Activated CD4-positive, CD25-positive, alpha-beta regulatory T cell treated with anti-CD3 and anti-CD28 coated beads, Interleukin-2, amount 50 U/mL, for 24 hours (primary cell): Measurements from ENCODE around the gene ERMAP.
"Not testable (repeated sequence)": the region's sequence is repeated elsewhere in the genome, so short reads cannot be mapped to it uniquely, and the experiment has no call there.

ENCODE experiments used
- ATAC-seq, 2 donors: fragments of 150-1000 bp; cut with Tn5 transposase; one replicate each; pipeline ENCODE4 v1.10.0; 2021; ENCODE audit warnings: mild to moderate bottlenecking in 1 of 2, moderate library complexity in 1 of 2

ERMAP gene

DNA sequence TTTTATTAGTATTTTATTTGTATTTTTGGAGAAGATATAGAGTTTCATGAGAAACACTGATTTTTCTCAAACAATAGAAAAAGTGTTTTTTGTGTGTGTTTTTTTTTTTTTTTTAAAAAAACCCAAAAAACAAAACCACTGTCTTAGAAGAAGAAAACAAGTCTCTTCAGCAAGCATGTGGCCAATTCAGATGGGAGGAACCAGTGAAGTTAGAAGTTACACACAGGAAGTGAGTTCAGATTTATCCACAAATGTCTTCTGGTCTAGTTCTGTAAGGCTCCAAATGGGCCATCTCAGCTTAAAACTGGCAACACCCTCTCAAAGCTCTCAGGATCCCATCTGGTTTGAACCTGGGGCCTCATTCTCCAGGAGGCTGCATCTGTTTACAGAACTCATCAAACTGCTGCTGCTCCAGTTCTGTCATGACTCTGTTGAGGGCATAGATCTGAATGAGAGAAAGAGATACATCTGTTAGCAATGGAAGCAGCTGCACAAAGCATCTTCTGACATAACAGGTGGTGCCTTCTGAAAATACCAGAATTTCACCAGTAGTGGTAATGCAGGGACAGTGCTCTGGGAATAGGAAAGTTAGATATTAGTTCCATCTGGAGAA is 9.8 kb upstream of the ERMAP start:
- no peak for ATAC-seq

GRCh38 chr1:42814815-42815214 is 2.1 kb upstream of the ERMAP start:
- ATAC-seq = not testable (repeated sequence)

DNA sequence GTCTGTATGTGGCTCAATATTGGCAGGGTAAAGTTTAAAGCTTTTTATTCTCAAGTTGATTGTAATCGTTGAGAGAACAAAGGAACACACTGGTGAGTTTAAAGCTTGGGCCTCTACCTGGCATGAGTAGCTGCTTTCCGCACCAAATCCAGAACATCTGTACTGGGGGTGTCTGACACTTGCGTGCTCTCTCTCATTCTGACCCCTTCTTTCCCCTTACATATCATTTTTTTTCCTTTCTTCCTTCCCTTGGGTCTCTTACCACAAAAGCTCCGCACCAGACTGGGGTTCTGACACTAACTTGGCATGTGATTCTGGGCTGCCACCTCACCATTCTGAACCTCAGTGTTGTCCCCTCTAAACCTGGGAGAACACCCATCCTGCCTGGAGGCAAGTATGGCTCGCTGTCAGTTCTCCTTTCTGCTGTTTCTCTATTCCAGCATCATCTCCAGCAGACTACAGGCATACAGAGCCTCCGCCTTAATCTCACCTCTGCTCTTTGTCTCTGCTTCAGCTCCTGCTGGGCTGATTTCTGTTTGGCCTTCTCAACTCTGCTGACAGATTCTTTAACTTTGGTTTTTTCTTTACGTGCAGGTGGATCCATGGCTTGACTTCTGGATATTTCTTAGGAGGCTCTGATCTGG is 859 bp upstream of the ERMAP start:
- no peak for ATAC-seq

DNA sequence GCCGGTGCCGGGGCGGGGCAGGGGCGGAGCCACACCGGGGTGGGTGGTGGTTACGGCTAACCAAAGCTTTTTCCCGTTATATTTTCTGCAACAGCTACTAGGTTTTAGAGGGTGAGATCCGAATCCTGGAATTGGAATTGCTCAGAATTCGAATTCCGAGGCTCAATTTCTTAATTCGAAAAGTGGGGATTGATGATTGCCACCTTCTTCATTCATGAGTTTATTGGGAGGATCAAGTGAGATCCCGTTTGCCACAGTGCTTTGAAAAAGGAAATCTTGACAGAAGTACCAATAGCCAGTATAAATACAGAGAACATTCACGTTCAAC is 482 bp downstream of the ERMAP start:
- ATAC-seq = no peak

DNA sequence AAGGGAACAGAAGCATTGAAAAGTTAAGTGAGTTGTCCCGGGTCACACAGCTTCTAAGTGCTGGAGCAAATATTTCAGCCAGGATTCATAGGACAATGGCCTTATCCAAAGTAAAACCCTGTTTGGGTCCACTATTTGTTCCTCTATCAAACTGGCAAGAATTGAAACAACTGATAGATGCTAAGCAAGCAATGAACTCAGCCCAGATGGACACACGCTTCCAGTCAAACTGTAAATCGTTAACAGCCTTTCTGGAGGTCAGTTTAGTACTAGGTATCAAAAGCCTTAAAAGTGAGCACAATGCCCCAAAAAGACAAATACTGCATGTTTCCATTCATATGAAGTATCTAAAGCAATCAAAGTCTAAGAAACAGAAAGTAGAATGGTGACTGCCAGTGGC is 1.1 kb downstream of the ERMAP start:
- no peak for ATAC-seq

GRCh38 chr1:42820813-42821212 is 3.9 kb downstream of the ERMAP start:
- no peak for ATAC-seq

GRCh38 chr1:42821690-42822089 is 4.8 kb downstream of the ERMAP start:
- ATAC-seq = no peak

GRCh38 chr1:42822800-42823392 is 6.0 kb downstream of the ERMAP start:
- no peak for ATAC-seq

GRCh38 chr1:42824481-42825035 is 7.6 kb downstream of the ERMAP start:
- no peak for ATAC-seq

DNA sequence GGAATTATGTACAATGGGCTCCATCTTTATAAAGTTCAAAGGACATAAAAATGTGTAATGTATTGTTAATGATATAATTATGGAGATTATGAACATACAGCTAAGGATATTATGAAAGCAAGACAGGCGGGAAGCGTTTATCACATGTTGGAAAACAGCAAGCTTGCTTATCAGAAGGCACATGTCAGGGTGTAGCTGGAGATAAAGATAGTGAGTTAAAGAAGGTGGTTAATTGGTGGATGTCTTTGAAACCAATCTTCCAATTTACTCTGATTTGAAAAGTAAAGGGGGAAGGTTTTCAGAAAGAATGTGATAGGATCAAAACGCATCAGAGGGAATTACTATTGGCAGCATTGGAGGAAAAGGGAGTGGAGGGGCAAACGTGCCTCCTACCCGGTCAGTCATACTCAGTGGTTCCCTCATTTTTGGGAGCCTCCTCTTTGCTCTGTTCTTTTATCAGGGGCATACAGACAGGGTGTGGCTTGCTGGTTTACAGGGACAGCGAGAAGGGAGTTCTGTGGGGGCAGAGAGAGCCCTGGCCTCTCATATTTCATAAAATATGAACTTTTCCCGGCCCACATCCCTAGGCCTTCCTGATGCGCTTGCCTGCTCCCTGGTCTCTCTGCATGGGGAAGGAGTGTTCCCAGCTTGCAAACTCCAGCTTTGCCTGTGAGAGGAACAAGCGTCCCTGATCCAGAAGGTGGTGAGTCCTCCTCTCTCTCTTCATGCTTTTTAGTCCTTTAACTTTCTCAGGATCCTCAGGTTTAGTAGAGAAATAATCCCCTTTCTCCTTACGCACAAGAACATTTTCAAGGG is 8.3 kb downstream of the ERMAP start:
- ATAC-seq = no peak

DNA sequence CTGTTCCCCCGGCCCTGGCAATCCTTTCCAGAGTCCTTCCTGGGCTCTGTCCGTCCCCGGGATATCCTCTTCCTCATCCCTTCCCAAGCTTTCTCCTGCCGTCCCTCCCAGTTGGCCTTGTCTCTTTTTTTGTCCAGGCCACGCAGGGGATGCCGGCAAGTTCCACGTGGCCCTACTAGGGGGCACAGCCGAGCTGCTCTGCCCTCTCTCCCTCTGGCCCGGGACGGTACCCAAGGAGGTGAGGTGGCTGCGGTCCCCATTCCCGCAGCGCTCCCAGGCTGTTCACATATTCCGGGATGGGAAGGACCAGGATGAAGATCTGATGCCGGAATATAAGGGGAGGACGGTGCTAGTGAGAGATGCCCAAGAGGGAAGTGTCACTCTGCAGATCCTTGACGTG is 13.7 kb downstream of the ERMAP start:
- no peak for ATAC-seq

DNA sequence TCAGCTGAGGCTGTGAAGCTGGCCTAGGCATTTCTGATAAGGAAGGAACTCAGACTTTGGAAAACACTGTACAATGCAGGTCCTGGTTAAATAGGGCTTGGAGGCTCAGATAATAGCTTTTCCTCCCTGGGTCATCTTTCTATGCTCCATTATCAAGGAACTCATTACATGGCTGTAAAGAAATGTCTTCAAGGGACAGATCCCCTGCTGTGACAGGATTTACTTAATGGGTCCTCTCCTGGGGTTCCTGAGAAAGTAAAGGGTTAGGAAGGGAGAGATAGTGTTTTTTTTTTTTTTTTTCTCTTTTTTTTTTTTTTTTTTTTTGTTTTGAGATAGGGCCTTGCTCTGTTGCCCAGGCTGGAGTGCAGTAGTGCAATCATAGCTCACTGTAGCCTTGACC is 14.4 kb downstream of the ERMAP start:
- ATAC-seq = no peak

DNA sequence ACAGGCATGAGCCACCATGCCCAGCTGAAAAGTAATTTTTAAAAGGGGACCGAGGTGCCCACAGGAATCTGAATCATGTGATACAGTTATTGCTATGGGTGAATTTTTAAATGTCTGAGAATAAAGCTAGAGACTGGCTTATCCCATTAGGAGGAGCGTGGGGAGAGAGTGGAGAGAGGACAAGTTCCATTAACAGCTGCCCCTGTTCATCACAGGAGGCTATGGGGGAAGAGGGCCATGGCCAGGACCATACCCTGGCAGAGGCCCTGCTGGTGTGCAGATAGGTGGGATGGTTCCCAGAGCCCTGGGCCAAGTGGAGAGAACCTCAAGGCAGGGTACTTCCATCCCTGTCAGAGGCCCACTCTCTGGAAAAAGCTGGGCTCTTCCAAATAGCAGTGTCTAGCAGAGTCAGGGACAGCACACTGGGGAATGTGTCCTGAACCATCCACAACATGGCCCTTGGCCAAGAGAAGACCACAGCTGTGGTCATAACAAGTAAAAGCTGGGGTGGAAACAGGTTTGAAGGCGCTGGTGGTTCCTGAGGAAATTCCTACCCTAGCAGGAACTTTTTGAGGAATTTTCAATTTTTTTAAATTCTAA is 15.8 kb downstream of the ERMAP start:
- ATAC-seq = no peak

DNA sequence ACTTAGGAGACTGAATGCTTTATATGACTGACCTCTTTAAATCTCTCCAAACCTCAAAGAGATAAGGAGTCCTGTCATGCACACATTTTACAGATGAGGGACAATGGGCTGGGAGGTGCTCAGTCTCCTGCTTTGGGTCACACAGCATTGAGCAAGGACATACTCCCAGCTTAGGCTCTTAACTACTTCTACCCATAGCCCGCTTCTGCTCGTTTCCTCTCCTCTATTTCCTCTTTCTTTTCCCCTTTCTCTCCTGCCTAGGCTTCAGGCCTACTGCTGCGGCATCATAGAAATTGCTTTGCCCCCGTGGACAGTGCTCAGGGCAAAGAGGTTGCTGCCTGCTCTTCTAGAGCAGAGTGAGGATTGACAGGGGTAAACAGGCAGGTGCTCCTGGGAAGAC is 17.1 kb downstream of the ERMAP start:
- no peak for ATAC-seq

DNA sequence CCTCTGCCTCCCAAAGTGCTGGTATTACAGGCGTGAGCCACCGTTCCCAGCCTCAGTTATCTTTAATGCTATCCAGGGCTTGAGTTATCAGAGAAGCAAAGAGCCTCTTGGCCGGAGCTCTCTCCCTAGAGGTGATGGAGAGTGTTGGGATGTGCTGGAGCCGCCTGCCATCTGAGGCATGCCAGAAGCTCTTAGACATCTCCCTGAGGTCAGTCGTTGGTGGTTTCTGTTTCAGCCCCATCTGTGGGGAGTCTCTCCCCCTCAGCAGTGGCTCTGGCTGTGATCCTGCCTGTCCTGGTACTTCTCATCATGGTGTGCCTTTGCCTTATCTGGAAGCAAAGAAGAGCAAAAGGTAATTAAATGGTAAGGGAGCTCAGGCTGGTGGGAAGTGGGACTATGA is 17.9 kb downstream of the ERMAP start:
- no peak for ATAC-seq

DNA sequence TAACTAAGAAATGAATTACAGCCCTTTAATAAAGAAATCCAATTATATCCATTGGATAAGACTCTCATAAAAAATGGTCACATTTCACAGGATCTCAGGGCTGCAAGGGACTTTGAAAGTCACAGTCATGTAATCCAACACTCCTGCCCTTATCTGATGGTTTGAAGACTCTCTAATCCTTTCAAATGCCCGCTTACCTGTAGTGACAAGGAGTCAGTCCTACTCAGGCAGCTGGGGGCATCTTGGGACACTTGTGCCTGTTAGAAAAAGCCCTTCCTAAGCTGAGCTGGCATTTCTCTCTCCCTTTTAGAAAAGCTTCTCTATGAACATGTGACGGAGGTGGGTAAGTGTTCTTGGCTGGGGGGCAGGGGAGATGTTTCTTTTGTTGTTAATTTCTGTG is 18.5 kb downstream of the ERMAP start:
- no peak for ATAC-seq

- ATAC-seq = no peak
Measured at GRCh38 chr1:42837709-42838108, 20.8 kb downstream of the ERMAP start.

DNA sequence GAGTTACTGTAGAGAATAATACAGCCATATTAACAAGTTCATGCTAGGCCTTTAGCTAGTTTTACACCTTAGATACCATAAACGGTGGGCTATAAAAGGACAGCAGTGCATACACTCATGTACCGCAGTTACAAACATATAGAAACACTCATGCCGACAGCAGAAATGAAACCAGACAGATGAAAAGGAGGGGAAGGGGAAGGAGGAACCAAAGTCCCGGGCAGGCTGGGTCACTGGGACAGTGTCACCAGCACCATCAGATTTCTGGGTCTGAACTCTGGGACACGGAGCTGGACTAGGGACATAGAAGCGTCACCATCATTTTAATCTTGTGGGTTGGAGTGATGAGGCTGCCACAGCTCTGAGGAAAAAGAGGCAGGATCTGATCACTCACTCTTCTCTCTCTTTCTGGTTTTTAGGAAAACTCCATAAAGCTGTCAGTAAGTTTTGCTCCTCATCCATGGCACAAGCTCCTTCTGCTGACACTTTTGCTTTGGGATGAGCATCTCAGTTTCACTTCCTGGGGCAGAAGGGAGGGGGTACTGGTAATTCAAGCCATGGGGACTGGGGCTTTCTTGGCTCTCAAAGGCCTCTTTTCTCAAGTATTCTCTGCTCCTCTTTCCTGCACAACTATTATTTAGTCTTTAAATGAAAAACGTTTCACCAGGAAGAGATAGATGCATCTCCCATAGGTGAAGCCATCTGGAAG is 21.7 kb downstream of the ERMAP start:
- ATAC-seq = no peak

DNA sequence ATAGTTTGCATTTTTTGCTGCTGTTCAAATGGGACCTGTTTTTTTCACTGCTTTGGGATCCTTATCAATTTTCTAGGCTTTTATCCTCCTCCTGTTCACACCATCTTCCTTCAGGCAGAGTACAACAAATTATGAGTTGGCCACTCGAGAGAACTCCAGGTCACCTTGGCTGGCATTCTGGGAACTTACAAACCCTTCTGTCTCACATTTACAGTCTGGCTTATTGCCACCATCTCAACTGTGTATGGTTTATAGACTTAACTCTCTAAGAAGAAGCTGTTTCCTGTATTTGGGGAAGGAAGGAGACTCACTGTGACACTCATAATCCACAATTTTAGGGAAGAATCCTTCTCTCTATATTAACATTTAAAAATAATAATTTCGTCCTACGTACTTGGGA is 24.1 kb downstream of the ERMAP start:
- no peak for ATAC-seq

- ATAC-seq = no peak
Measured at GRCh38 chr1:42841440-42842147, 24.7 kb downstream of the ERMAP start.

GRCh38 chr1:42844592-42845140 is 27.7 kb downstream of the ERMAP start:
- no peak for ATAC-seq

GRCh38 chr1:42845193-42845592 is 28.3 kb downstream of the ERMAP start:
- ATAC-seq = no peak
